ENCODE data around the gene TUBG2. TPM values are rescaled to one million over a fixed set of nuclear protein-coding genes. Genes with fewer than 3 reads are reported as not detected.

Gene TUBG2
- total and polyA plus RNA-seq, 2 experiments from 2014 or later, result 62.7 to 67.4 TPM

DNA sequence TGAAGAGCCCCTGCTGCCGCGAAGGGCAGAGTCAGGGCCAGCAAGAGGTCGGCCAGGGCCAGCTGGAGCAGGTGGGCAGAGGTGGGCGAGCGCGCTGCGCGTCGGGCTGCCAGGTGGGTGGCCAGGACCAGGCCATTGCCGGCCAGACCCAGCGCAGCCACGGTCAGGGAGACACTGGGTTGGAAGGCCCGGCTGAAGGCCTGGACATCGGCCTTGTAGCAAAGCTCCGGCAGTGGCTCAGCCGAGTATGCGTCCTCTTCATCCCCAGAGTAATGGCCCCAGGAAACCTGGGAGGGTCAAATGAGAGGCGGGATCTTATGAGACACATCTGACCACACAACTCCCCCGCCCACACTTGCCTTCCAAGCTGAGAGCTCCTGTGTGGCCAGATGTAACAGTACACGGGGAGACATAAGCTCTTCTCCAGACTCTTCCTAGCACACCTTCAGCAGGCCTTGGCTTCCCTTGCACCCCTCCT is 21.3 kb downstream of the TUBG2 start:
- DNase-seq (ENCODE audit: low read depth in 1 of 2, low spot score in 1 of 2), result no peak
- Histone ChIP-seq H3K27ac (peak overlapping the region; percentile 96), H3K27me3 (no peaks in the 10 kb centered on the region), H3K9me3 (ENCODE audit: low read depth) (no peaks in the 10 kb centered on the region), H3K36me3 (no peaks in the 10 kb centered on the region), H3K4me1 (ENCODE audit: low read depth) (peaks cover 23% of the 10 kb centered on the region), H3K4me3 (peak overlapping the region; percentile 0)
- TF ChIP-seq, protein P1, sequence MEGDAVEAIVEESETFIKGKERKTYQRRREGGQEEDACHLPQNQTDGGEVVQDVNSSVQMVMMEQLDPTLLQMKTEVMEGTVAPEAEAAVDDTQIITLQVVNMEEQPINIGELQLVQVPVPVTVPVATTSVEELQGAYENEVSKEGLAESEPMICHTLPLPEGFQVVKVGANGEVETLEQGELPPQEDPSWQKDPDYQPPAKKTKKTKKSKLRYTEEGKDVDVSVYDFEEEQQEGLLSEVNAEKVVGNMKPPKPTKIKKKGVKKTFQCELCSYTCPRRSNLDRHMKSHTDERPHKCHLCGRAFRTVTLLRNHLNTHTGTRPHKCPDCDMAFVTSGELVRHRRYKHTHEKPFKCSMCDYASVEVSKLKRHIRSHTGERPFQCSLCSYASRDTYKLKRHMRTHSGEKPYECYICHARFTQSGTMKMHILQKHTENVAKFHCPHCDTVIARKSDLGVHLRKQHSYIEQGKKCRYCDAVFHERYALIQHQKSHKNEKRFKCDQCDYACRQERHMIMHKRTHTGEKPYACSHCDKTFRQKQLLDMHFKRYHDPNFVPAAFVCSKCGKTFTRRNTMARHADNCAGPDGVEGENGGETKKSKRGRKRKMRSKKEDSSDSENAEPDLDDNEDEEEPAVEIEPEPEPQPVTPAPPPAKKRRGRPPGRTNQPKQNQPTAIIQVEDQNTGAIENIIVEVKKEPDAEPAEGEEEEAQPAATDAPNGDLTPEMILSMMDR (IDR thresholded peaks at IDR 0.05; ENCODE audit: low read depth, low read length), result no peak

- peaks cover 6% of the 10 kb centered on the region for H3K36me3 ChIP-seq
- H3K9me3 ChIP-seq (ENCODE audit: low read depth), result no peaks in the 10 kb centered on the region
- TF ChIP-seq, protein P1 (IDR thresholded peaks at IDR 0.05; ENCODE audit: low read depth, low read length), result no peak
- H3K27ac ChIP-seq, result peak within 1 kb of the TSS; percentile 59
- H3K4me1 ChIP-seq (ENCODE audit: low read depth), result peaks cover 23% of the 10 kb centered on the region
- DNase-seq (ENCODE audit: low read depth in 1 of 2, low spot score in 1 of 2), result peak; percentile 83 to 84
- peak within 1 kb of the TSS; percentile 55 for H3K4me3 ChIP-seq
- H3K27me3 ChIP-seq, result no peaks in the 10 kb centered on the region
Measured at GRCh38 chr17:42681976-42682721, 23.1 kb downstream of the TUBG2 start, which contains the start of gene CNTNAP1. Gene CNTNAP1 (plus strand): TSS chr17:42682531. CDS start chr17:42682830, 299 bp downstream.

- peaks cover 17% of the 10 kb centered on the region for H3K4me1 ChIP-seq (ENCODE audit: low read depth)
- peaks cover 8% of the 10 kb centered on the region for H3K36me3 ChIP-seq
- H3K9me3 ChIP-seq (ENCODE audit: low read depth), result no peaks in the 10 kb centered on the region
- DNase-seq (ENCODE audit: low read depth in 1 of 2, low spot score in 1 of 2), result peak; percentile 69 to 72
- peak overlapping the region; percentile 59 for H3K27ac ChIP-seq
- peak overlapping the region; percentile 55 for H3K4me3 ChIP-seq
- H3K27me3 ChIP-seq, result no peaks in the 10 kb centered on the region
- TF ChIP-seq, protein P1 (IDR thresholded peaks at IDR 0.05; ENCODE audit: low read depth, low read length), result no peak
Measured at GRCh38 chr17:42682722-42683403, 23.8 kb downstream of the TUBG2 start.

DNA sequence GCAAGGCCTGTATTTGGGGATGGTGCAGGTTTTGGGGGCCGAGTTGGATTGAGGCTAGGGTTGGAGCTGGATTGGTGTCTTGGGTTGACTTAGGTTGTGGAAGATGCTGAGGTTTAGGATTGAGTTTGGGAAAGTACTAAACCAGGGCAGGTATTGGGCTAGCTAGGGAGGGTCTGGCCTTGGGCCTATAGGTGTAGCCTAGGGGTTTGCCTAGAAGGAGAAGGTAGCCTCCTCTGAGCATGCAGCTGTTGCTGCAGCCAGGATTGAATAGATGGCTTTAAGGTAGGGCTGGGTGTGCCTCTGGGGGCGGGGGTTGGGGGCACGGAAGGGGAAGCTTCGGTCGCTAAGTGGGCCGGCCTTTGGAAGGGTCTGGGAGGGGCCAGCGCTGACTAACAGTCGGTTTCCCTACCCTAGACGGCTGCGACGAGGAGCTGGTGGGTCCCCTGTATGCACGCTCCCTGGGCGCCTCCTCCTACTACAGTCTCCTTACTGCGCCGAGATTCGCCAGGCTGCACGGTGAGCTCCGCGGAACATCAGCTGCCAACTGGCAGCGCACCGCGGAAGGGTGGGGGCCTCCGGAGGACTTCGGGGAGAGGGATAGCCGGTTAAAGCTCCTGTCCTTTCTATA is 24.4 kb downstream of the TUBG2 start:
- Histone ChIP-seq H3K36me3 (peaks cover 11% of the 10 kb centered on the region), H3K27me3 (no peaks in the 10 kb centered on the region), H3K4me3 (peak overlapping the region; percentile 55), H3K4me1 (ENCODE audit: low read depth) (peaks cover 17% of the 10 kb centered on the region), H3K9me3 (ENCODE audit: low read depth) (no peaks in the 10 kb centered on the region), H3K27ac (no peak overlapping the region)
- DNase-seq (ENCODE audit: low read depth in 1 of 2, low spot score in 1 of 2), result peak in 1 of 2 donors; percentile 41
- TF ChIP-seq, protein P1 (IDR thresholded peaks at IDR 0.05; ENCODE audit: low read depth, low read length), result no peak

- TF ChIP-seq, protein P1 (IDR thresholded peaks at IDR 0.05; ENCODE audit: low read depth, low read length), result no peak
- Histone ChIP-seq H3K4me1 (ENCODE audit: low read depth) (peaks cover 8% of the 10 kb centered on the region), H3K9me3 (ENCODE audit: low read depth) (no peaks in the 10 kb centered on the region), H3K27ac (no peak overlapping the region), H3K27me3 (no peaks in the 10 kb centered on the region), H3K4me3 (no peak overlapping the region), H3K36me3 (peaks cover 11% of the 10 kb centered on the region)
- DNase-seq (ENCODE audit: low read depth in 1 of 2, low spot score in 1 of 2), result no peak
Measured at GRCh38 chr17:42684929-42685556, 26.0 kb downstream of the TUBG2 start.
